ENCODE results near the gene MAN1C1. TPM values are rescaled to one million over a fixed set of nuclear protein-coding genes. Genes with fewer than 3 reads are reported as not detected.
"Not testable (repeated sequence)": the region's sequence is repeated elsewhere in the genome, so short reads cannot be mapped to it uniquely, and the experiment has no call there.

The MAN1C1 gene
- total RNA-seq, 2 donors from 2014 or later, result 8.8 to 15.3 TPM

- Mint-ChIP-seq H3K9me3 (no peaks in the 10 kb centered on the region), H3K36me3 (no peaks in the 10 kb centered on the region), H3K27ac (no peak overlapping the region)
- ATAC-seq, result no peak
- DNase-seq (ENCODE audit: low spot score in 2 of 2), result no peak
These were observed 37.0 kb upstream of the MAN1C1 start for GRCh38 chr1:25579292-25580252.

GRCh38 chr1:25580927-25581326 is 35.7 kb upstream of the MAN1C1 start:
- peak overlapping the region in 1 of 2 donors; percentile 44 for H3K27ac Mint-ChIP-seq

GRCh38 chr1:25581764-25582163 is 34.8 kb upstream of the MAN1C1 start:
- DNase-seq (ENCODE audit: low spot score in 2 of 2), result no peak
- ATAC-seq, result no peak
- Mint-ChIP-seq H3K27ac (peak overlapping the region in 1 of 2 donors; percentile 77), H3K36me3 (no peaks in the 10 kb centered on the region), H3K9me3 (no peaks in the 10 kb centered on the region)

More at GRCh38 chr1:25580927-25581326, 35.7 kb upstream of the MAN1C1 start:
- Mint-ChIP-seq H3K9me3 (no peaks in the 10 kb centered on the region), H3K36me3 (no peaks in the 10 kb centered on the region)
- ATAC-seq, result no peak
- DNase-seq (ENCODE audit: low spot score in 2 of 2), result no peak

- no peaks in the 10 kb centered on the region for H3K36me3 Mint-ChIP-seq
- no peaks in the 10 kb centered on the region for H3K9me3 Mint-ChIP-seq
- DNase-seq (ENCODE audit: low spot score in 2 of 2) (no peak), ATAC-seq (no peak)
- H3K27ac Mint-ChIP-seq, result no peak overlapping the region
These were observed 32.8 kb upstream of the MAN1C1 start for GRCh38 chr1:25583519-25584370.

- Mint-ChIP-seq H3K27ac (no peak overlapping the region), H3K36me3 (no peaks in the 10 kb centered on the region), H3K9me3 (no peaks in the 10 kb centered on the region)
- DNase-seq (ENCODE audit: low spot score in 2 of 2) (no peak), ATAC-seq (no peak)
These were observed 30.4 kb upstream of the MAN1C1 start for GRCh38 chr1:25586181-25586588.

GRCh38 chr1:25587290-25587689 is 29.3 kb upstream of the MAN1C1 start:
- Mint-ChIP-seq H3K9me3 (no peaks in the 10 kb centered on the region), H3K36me3 (no peaks in the 10 kb centered on the region), H3K27ac (no peak overlapping the region)
- DNase-seq (ENCODE audit: low spot score in 2 of 2), result no peak
- ATAC-seq, result no peak

- not testable (repeated sequence) for ATAC-seq; H3K27ac Mint-ChIP-seq; H3K9me3 Mint-ChIP-seq; H3K36me3 Mint-ChIP-seq; DNase-seq (ENCODE audit: low spot score in 2 of 2)
These were observed 28.4 kb upstream of the MAN1C1 start for GRCh38 chr1:25588224-25588623.

- not testable (repeated sequence) for DNase-seq (ENCODE audit: low spot score in 2 of 2); H3K36me3 Mint-ChIP-seq; ATAC-seq; H3K9me3 Mint-ChIP-seq; H3K27ac Mint-ChIP-seq
These were observed 27.8 kb upstream of the MAN1C1 start for GRCh38 chr1:25588786-25589185.

- Mint-ChIP-seq H3K9me3 (peaks cover 0 to 4% of the 10 kb centered on the region in 2 donors), H3K27ac (no peak overlapping the region), H3K36me3 (no peaks in the 10 kb centered on the region)
- no peak for ATAC-seq
- no peak for DNase-seq (ENCODE audit: low spot score in 2 of 2)
These were observed 26.3 kb upstream of the MAN1C1 start for GRCh38 chr1:25590096-25590824.

GRCh38 chr1:25593861-25594260 is 22.7 kb upstream of the MAN1C1 start:
- peaks cover 4 to 5% of the 10 kb centered on the region in 2 donors for H3K9me3 Mint-ChIP-seq
- no peak overlapping the region for H3K27ac Mint-ChIP-seq
- ATAC-seq (no peak), DNase-seq (ENCODE audit: low spot score in 2 of 2) (no peak)
- H3K36me3 Mint-ChIP-seq, result peaks cover 0 to 3% of the 10 kb centered on the region in 2 donors

- Mint-ChIP-seq H3K9me3 (peaks cover 7 to 9% of the 10 kb centered on the region in 2 donors), H3K27ac (no peak overlapping the region), H3K36me3 (peaks cover 0 to 5% of the 10 kb centered on the region in 2 donors)
- no peak for ATAC-seq
- no peak for DNase-seq (ENCODE audit: low spot score in 2 of 2)
These were observed 21.6 kb upstream of the MAN1C1 start for GRCh38 chr1:25594971-25595370.

- DNase-seq (ENCODE audit: low spot score in 2 of 2); H3K27ac Mint-ChIP-seq; H3K36me3 Mint-ChIP-seq; ATAC-seq; H3K9me3 Mint-ChIP-seq: not testable (repeated sequence)
These were observed 19.9 kb upstream of the MAN1C1 start for GRCh38 chr1:25596641-25597040.

- peaks cover 0 to 5% of the 10 kb centered on the region in 2 donors for H3K36me3 Mint-ChIP-seq
- ATAC-seq (no peak), DNase-seq (ENCODE audit: low spot score in 2 of 2) (no peak)
- no peak overlapping the region for H3K27ac Mint-ChIP-seq
- peaks cover 7 to 9% of the 10 kb centered on the region in 2 donors for H3K9me3 Mint-ChIP-seq
These were observed 17.7 kb upstream of the MAN1C1 start for GRCh38 chr1:25598879-25599278.

GRCh38 chr1:25599969-25600610 is 16.5 kb upstream of the MAN1C1 start:
- peaks cover 0 to 5% of the 10 kb centered on the region in 2 donors for H3K36me3 Mint-ChIP-seq
- H3K27ac Mint-ChIP-seq, result no peak overlapping the region
- H3K9me3 Mint-ChIP-seq, result peaks cover 4 to 9% of the 10 kb centered on the region in 2 donors
- DNase-seq (ENCODE audit: low spot score in 2 of 2) (no peak), ATAC-seq (no peak)

GRCh38 chr1:25600971-25601699 is 15.5 kb upstream of the MAN1C1 start:
- peak overlapping the region in 1 of 2 donors; percentile 9 for H3K27ac Mint-ChIP-seq
- not testable (repeated sequence) for DNase-seq (ENCODE audit: low spot score in 2 of 2); H3K36me3 Mint-ChIP-seq; H3K9me3 Mint-ChIP-seq; ATAC-seq

Measured in activated naive CD4-positive, alpha-beta T cell treated with anti-CD3 and anti-CD28 coated beads, Interleukin-2, amount 50 U/mL, for 72 hours (primary cell).